ENCODE results near the gene DNMT1.
"Not testable (repeated sequence)": the region's sequence is repeated elsewhere in the genome, so short reads cannot be mapped to it uniquely, and the experiment has no call there.

DNMT1 gene

DNA sequence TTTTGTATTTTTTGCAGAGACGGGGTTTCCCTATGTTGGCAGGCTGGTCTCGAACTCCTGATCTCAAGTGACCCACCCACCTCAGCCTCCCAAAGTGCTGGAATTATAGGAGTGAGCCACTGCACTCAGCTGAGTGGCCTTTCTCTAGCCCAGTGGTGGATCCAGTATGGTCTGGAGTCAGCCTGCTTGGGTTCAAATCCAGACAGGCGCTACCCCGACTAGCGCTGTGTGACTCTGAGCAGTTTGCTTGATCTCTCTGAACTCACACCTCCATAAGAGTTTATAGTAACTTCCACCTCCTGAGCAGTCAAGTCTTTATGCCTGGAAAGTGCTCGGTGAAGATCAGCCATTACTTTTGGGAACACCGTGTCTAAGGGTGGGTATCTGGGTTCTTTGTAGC, 25.9 kb upstream of the DNMT1 start:
- no peak for DNase-seq (ENCODE audit: low spot score)

DNA sequence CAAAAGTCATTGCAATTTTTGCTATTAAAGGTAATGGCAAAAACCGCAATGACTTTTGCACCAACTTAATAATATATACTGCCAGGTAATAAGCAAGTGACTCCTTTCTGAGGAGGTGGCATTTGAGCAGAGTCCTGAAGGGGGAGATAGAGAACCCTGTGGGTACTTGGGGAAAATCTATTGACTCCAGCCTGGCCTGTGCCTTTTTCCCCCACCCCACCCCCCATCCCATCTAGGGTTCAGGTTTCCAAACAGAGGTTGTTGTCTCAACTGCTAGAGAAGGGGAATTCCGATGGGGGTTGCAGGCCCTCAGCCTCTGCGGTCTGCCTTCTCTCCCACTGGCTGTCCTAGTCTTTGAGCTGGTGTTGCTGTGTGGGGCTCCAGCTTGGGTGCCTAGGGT, 24.9 kb upstream of the DNMT1 start:
- DNase-seq (ENCODE audit: low spot score), result peak; percentile 36

DNA sequence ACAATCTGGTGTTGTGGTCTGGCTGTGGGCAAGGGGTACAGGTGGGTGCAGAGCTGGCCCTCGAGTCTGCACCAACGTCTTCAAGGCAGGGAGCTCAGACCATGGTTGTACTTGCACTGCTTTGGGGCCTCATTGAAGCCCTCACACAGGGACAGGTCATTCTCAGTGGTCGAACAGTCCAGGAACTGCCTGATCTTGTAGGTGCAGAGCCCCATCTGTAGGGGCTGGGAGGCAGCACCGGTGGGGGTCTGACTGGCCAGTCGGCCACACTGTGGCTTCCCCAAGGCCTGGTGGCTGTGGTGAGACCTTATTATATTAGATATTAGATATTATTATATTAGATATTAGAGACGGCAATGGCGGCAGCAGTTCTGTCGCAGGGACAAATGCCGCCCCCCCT, 22.3 kb upstream of the DNMT1 start:
- DNase-seq (ENCODE audit: low spot score), result no peak

DNA sequence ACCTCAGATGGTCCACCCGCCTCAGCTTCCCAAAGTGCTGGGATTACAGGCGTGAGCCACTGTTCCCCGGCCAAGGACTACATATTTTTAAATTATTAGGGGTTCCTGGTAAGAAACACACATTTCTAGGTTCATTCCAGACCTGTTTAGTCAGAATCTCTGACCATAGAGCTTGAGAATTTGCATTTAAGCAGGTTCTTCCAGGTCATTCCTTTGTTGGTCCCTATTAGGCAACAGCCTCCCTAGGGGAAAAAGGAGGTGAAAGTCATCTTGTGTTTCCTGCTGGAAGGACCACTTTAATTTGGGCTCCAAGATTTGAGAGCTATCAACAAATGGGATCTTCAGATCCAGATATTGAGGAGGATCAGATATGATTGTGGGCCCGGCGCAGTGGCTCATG, 20.0 kb upstream of the DNMT1 start:
- no peak for DNase-seq (ENCODE audit: low spot score)

DNA sequence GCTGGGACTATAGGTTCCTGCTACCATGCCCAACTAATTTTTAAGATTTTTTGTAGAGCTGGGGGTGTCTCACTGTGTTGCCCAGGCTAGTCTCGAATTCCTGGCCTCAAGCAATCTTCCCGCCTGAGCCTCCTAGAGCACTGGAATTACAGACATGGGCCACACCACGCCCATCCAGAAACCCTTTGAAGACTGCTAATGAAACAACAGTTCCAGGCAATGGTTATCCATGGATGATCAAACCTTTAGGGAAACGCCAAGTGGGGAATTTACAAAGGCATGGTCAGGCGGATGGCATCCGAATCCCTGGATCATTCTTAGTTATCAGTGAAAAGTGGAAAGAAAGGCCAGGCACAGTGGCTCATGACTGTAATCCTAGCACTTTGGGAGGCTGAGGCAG, 16.9 kb upstream of the DNMT1 start:
- DNase-seq (ENCODE audit: low spot score), result no peak

DNA sequence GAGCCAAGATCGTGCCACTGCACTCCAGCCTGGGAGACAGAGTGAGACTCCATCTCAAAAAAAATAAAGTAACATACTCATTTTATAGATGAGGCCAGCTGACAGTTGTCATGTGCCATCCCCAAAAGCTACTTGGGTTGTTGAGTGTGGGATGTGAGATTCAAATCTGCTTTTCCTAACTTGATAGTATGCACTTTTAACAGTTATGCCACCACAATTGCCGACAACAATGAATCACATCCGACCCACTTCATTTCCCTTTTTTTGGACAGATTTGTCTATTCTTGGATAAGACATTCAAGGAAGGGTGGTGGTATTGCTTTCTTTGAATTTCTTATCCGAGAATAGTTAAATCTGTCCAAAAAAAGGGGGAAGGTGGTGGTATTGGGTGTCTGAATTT, 16.3 kb upstream of the DNMT1 start:
- DNase-seq (ENCODE audit: low spot score), result no peak

DNA sequence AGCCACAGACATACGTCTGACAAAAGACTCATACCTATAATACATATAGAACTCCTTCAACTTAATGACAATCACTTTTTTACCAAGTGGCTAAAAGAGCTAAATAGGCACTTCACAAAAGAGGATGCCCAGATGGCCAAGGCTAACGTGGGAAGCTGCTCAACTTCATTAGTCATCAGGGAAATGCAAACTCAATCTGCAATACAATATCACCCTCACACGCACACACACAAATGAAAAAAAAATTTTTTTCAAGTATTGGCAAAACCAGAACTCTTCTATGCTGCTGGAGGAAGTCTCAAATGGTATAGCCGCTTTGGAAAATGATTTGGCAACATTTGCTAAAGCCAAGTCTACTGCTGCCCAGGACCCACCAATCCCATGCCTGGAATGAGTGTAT, 14.6 kb upstream of the DNMT1 start:
- peak; percentile 16 for DNase-seq (ENCODE audit: low spot score)

DNA sequence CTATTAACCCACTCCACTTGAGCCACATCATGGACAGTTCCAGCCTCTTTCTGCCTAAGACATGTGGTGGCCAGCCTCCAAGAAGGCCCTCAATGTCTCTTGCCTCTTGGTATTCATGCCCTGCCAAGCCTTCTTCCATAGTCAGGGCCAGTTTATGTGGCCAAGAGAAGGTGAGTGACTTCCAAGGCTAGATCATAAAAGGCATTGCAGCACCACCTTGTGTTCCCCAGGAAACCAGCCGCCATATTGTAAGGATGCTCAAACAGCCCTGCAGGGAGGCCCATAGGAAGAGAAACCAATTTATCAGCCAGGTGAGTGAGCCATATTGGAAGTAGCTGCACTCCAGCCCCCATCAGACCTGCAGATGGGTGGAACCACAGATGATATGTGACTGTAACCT, 12.3 kb upstream of the DNMT1 start:
- no peak for DNase-seq (ENCODE audit: low spot score)

DNA sequence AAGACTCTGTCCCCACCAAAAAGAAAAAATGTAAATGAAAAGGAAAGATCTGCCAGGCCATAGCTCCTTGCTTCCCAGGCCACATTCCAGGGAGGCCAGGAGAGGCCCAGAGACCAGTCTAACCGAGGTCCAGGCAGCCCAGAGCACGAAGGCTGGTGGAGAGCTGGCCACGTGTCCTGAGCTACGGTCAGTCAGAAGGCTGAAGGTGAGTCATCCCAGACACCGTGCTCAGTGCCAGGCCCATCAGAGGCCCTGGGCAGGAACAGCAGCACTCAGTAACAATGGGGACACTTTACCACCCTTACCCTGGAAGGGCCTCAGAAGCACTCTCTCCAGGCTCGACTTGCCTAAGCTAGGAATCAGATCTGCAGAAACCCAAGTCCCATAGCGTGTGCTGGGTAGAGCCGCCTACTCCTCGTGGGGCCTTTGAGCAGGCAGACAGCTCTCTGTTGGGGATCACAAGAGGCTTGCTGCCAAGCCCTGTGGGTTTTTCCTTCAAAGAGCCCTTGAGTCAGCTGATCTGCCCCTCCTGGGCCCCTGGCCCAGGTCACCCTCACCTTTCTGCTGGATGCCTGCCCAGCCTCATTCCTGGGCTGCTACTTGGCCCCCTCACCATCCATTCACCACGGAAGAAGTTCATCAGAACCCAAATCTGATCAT, 11.6 kb upstream of the DNMT1 start:
- DNase-seq (ENCODE audit: low spot score), result peak; percentile 35

DNA sequence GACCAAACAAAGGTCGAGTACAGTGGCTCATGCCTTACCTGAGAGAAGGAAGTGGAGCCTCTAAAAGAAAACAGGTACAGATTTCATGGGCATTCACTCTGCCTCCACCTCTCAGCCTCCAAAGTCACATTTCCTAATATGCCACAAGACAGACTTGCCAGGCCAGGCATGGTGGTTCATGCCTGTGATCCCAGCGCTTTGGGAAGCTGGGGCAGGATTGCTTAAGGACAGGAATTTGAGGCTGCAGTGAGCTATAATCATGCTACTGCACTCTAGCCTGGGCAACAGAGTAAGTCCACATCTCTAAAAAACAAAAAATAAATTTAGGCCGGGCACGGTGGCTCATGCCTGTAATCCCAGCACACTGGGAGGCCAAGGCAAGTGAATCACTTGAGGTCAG, 10.9 kb upstream of the DNMT1 start:
- DNase-seq (ENCODE audit: low spot score), result no peak

DNA sequence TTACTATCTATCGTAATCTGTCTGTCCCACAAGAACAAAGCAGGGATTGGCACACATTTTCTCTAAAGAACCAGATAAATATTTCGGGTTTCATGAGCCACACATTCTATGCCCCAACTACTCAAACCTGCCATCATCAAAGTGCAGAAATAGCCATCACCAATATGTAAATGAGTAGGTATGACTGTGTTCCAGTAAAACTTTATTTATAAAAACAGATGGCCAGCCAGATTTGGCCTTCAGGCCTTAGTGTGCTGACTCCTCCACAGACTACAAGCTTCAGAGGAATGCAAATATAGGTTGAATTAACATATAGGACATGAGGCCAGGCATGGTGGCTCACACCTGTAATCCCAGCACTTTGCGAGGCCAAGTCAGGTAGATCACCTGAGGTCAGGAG, 8.9 kb upstream of the DNMT1 start:
- no peak for DNase-seq (ENCODE audit: low spot score)

DNA sequence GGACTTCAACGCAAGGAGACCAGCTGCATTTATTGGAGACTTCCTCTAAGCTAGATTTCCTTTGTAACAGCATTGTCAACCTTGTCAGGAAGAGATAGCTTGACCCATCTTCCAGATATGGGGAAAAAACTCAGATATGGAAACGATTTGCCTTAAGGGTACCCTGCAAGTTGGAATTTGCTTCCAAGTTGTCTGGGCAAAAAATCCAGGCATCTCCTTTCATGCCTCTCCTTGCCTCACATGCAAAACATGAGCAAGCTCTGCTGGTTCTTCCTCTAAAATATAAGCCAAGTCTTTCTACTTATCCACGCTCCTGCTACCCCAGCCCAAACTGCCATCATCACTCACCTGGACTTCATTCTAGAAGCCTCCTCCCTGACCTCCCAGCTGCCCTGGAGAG, 6.4 kb upstream of the DNMT1 start:
- no peak for DNase-seq (ENCODE audit: low spot score)

DNA sequence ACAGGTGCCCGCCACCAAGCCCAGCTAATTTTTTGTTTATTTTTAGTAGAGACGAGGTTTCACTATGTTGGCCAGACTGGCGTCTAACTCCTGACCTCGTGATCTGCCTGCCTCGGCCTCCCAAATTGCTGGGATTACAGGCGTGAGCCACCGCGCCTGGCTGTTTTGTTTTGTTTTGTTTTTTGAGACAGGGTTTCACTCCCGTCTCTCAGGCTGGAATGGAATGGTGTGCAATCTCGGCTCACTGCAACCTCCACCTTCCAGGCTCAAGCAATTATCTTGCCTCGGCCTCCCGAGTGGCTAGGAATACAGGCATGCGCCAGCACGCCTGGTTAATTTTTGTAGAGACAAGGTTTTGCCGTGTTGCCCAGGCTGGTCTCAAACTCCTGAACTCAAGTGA, 5.3 kb upstream of the DNMT1 start:
- not testable (repeated sequence) for DNase-seq (ENCODE audit: low spot score)

DNA sequence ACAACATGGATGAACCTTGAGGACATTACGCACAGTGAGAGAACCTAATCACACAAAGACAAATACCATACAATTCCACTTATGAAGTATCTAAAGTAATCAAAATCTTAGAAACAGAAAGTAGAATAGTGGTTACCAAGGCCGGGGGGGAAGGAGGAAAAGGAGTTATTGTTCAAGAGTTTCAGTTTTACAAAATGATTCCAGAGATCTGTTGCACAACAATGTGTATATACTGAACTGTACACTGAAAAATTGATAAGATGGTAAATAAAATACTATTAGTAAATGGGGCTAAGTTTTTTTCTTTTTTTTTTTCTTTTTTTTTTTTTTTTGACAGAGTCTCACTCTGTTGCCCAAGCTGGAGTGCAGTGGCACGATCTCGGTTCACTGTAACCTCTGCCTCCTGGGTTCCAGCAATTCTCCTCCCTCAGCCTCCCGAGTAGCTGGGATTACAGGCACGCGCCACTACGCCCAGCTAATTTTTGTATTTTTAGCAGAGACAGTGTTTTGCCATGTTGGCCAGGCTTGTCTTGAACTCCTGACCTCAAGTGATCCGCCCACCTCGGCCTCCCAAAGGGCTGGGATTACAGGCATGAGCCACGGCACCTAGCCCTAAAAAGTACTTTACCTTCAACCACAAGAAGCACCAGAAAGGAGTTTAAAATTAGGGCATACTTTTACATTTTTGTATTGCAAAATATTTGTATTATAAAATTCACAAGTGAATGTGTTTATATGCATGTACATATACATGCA, 4.3 kb upstream of the DNMT1 start:
- not testable (repeated sequence) for DNase-seq (ENCODE audit: low spot score)

DNA sequence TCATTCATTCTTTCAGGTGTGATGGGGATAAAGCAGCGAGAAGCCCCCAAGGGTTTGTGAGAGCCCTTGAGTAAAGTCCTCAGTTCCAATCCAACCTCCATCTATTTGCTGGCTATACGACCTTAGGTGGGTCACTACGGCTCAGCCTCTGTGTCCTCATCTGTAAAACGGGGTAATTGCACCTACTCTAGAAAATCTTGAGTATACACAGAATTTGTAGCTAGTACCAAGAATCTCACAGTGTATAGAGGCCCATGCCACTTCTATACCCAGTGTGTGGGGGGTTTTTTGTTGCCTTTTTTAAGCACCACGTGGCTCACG, 406 bp upstream of the DNMT1 start:
- no peak for DNase-seq (ENCODE audit: low spot score)

DNA sequence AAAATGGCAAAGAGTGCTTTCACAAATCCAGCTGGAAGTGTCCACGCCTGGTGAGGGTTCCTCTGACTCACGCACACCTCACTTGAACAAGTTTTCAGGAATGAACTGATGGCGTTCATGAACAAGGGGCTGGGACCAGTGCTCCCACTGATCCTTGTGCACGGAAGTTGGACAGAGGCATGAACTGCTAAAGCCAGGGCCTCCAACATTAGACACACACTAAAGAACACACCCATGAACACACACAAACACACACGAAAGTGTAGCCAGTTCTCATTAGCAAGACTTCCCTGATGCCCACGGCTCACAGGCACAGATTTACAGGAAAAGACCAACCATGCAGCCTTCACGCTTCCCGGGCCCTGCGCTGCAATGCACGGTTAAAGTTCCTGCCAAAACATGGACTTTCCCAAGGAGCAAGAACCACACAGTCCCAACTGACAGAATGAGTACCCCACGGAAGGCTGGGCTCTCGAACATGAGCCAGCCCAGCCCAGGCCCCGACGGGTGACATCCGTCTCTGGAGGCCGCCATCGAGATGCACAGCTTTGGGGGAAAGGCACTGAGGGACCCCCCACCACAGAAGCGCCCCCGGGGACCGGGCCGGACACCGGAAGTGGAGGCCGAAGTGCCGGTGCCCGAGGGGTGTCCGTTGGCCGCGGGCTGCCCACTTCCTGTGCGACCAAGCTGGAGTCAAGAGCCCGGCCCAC, 808 bp downstream of the DNMT1 start:
- DNase-seq (ENCODE audit: low spot score), result peak; percentile 62

DNA sequence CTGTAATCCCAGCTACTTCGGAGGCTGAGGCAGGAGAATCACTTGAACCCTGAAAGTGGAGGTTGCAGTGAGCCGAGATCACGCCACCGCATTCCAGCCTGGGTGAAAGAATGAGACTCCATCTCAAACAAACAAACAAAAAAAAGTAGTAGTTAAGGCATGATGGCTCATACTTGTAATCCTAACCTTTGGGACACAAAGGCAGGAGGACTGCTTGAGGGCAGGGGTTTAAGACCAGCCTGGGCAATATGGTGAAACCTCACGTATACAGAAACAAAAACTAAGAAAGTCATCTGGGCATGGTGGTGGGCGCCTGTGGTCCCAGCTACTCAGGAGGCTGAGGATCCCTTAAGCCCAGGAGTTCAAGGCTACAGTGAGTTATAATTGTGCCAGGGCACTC, 1.8 kb downstream of the DNMT1 start:
- DNase-seq (ENCODE audit: low spot score), result no peak

DNA sequence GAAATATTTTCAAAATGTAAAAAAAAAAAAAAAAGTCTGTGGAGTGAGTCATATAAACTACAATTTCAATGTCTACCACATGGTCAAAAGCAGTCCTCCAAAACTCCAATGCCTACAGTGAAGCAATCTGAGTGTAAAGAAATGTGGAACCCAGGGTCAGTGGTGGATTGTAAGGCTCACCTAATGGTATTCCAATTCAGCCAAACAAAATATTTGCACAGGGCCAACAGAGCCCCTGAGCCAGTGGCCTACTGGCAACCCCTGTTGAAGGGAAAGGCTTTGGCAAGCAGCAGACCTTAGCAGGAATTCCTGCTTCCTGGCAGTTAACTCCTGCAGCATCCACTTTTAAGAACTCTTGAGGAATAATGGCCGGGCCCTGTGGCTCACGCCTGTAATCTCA, 3.4 kb downstream of the DNMT1 start:
- peak; percentile 64 for DNase-seq (ENCODE audit: low spot score)

DNA sequence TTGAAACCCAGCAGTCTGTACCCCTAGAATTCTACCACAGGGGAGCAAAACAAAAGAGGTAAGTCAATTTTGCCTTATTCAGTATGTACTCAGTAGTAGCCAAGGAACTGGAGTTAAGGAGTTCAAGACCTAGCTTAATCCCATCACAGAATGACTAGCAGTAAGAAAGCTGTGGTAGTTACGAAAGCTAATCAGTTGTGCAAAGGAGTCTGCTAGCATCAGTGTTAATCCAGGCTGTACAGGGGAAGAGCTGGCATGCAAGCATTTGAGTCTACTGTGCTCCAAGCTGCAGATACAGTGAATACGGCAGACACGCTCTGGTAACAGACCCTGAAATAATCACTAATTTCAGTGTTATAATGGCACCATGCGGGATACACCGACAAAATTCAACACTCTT, 4.7 kb downstream of the DNMT1 start:
- DNase-seq (ENCODE audit: low spot score), result no peak

DNA sequence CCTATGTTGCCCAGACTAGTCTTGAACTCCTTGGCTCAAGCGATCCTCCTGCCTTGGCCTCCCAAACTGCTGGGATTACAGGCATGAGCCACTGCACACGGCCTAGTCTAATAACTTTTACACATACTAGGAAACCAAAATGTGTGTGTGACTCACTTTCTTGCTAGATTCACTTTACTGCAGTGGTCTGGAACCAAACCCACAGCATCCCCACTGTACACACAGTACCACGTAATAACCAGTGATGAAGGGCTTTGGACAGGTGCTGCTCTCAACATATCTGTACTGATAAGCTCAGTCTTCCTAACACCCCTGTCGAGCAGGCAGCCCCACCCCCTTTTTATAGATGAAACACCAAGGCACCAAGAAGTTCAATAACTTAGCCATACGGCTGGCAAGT, 5.1 kb downstream of the DNMT1 start:
- no peak for DNase-seq (ENCODE audit: low spot score)

DNA sequence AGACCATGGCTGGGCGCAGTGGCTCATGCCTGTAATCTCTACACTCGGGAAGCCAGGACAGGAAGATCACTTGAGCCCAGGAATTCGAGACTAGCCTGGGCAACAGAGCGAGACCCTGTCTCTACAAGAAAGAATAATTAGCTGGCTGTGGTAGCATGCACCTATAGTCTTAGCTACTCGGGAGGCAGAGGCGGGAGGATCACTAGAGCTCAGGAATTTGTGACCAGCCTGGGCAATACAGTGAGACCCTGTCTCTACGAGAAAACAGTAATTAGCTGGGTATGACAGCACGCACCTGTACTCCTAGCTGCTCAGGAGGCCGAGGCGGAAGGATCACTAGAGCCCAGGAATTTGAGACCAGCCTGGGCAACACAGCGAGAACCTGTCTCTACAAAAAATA, 7.4 kb downstream of the DNMT1 start:
- DNase-seq (ENCODE audit: low spot score), result no peak

DNA sequence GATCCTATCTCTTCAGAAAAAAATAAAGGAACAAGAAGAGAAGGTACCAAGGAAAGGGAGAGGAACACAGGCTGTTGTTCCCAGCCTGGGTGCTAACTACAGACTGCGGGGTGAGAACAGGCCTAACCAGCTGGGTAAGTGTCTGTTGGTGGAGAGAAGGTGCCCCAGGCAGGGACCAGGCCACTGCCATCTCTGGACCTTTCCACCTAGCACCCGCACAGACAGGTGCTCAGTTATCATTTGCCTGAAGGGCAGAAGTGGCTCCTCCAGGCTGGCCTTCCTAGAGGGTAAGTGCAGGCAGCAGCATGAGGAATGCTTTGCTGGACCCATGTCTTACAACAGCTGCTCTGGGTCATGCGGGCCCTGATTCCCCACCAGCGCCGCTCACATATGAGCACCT, 10.1 kb downstream of the DNMT1 start:
- DNase-seq (ENCODE audit: low spot score), result no peak

DNA sequence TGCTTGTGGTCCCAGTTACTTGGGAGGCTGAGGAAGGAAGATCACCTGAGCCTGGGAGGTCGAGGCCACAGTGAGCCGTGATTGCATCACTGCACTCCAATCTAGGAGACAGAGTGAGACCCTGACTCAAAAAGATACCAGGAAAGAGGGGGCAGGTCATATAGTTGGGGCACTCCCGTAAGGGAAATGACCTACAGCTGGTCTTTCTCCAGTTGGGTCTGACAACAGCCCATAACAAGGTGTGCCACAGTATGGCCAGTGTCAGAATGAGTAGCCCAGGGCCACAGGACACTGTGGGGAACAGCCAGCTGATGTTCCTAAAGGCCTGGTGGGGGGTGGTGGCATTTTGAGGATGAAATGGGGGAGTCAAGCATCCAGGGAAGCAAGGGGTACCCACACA, 10.8 kb downstream of the DNMT1 start:
- DNase-seq (ENCODE audit: low spot score), result no peak

DNA sequence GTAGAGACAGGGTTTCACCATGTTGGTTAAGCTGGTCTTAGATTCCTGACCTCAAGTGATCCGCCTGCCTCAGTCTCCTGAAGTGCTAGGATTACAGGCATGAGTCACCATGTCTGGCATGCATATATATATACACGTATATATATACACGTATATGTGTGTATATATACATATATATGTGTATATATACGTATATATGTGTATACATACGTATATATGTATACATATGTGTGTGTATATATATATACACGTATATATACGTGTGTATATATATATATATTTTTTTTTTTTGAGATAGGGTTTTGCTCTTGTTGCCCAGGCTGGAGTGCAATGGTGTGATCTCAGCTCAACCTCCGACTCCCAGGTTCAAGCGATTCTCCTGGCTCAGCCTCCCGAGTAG, 11.9 kb downstream of the DNMT1 start:
- no peak for DNase-seq (ENCODE audit: low spot score)
